ENCODE measurements around the gene CELF2.

The CELF2 gene

DNA sequence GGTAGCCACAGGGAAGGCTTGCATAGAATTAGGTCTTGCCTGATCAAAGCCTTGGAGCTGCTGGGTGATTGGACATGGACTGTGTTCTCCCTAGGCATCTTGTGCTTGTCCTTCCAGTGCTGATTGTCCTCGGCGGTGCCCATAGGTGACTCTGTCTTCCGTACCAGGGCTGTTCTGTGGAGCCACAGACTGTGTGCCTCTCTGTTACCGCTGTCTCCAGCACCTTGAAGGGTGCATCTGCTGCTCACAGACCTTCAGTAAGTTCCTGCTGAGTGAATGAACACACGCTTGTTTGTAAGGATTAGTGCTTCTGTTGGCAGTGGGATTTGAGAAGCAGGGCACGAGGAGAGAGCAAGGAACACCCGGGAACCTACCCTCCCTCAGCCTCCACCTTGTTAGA lies 116.7 kb downstream of the CELF2 start:
- no peaks in the 10 kb centered on the region for H3K27me3 ChIP-seq (ENCODE audit: insufficient read depth, low read length)
- no peak overlapping the region for H2BK120ac ChIP-seq (ENCODE audit: insufficient read depth, low read length, poor library complexity)
- DNase-seq = no peak
- H3K79me1 ChIP-seq (ENCODE audit: low read length) = no peaks in the 10 kb centered on the region
- no peak overlapping the region for H2AFZ ChIP-seq (ENCODE audit: insufficient read depth, low read length, poor library complexity)
- H4K12ac ChIP-seq (ENCODE audit: low read depth, low read length) = no peak overlapping the region
- H3K36me3 ChIP-seq (ENCODE audit: control insufficient read depth in 1 of 2, insufficient read depth in 2 of 2, low read length in 2 of 2) = no peaks in the 10 kb centered on the region
- no peak overlapping the region for H4K8ac ChIP-seq (ENCODE audit: low read depth, low read length)
- no peak overlapping the region for H3K27ac ChIP-seq (ENCODE audit: low read depth, low read length)
- H3K9me3 ChIP-seq (ENCODE audit: insufficient read depth, low read depth, low read length) = no peaks in the 10 kb centered on the region
- no peak overlapping the region for H3K18ac ChIP-seq (ENCODE audit: low read length)
- H3K23ac ChIP-seq (ENCODE audit: low read length) = no peak overlapping the region
- H3K79me2 ChIP-seq (ENCODE audit: control insufficient read depth, insufficient read depth, low read length, poor library complexity) = no peaks in the 10 kb centered on the region
- H3K4me2 ChIP-seq (ENCODE audit: low read length) = no peak overlapping the region
- no peak overlapping the region for H3K4me3 ChIP-seq (ENCODE audit: low read depth, low read length)
- H2BK12ac ChIP-seq (ENCODE audit: low read length) = no peak overlapping the region
- H3K4ac ChIP-seq (ENCODE audit: low read depth, low read length) = no peak overlapping the region
- H4K91ac ChIP-seq (ENCODE audit: low read depth, low read length) = no peak overlapping the region
- H3K9ac ChIP-seq (ENCODE audit: low read length) = no peak overlapping the region
- no peak overlapping the region for H2AK5ac ChIP-seq (ENCODE audit: low read length)
- H3K14ac ChIP-seq (ENCODE audit: low read length) = no peak overlapping the region
- H2BK5ac ChIP-seq (ENCODE audit: low read depth, low read length, poor library complexity) = no peak overlapping the region
- WGBS (ENCODE audit: extremely low coverage, insufficient coverage, insufficient read length) = no CpG with 5 or more reads among the region's 7 CpGs
- H3K4me1 ChIP-seq (ENCODE audit: control insufficient read depth in 1 of 2, insufficient read depth in 2 of 2, low read length in 2 of 2) = peaks cover 3 to 5% of the 10 kb centered on the region in 2 experiments

DNA sequence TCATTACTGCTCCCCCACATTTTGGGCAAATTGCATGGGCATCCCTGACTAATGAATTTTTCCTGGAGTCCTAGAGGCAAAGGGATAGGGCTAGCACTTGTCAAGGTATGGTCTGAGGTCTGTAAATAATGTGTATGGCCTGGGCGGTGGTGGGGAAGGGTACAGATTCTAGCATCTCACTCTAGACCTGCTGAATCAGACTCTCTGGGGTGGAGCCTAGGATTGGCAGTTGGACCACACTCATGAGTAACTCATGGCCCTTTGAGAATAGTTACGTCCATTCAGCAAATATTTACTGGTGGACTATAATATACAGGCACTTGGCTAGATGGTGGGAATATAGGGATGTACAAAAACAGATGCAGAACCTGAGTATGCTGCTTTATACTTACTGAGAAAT lies 118.0 kb downstream of the CELF2 start:
- Histone ChIP-seq H4K8ac (ENCODE audit: low read depth, low read length) (no peak overlapping the region), H3K79me2 (ENCODE audit: control insufficient read depth, insufficient read depth, low read length, poor library complexity) (no peaks in the 10 kb centered on the region), H2AK5ac (ENCODE audit: low read length) (no peak overlapping the region), H3K79me1 (ENCODE audit: low read length) (no peaks in the 10 kb centered on the region), H3K14ac (ENCODE audit: low read length) (no peak overlapping the region), H3K27ac (ENCODE audit: low read depth, low read length) (no peak overlapping the region), H3K36me3 (ENCODE audit: control insufficient read depth in 1 of 2, insufficient read depth in 2 of 2, low read length in 2 of 2) (no peaks in the 10 kb centered on the region), H3K18ac (ENCODE audit: low read length) (no peak overlapping the region), H2BK120ac (ENCODE audit: insufficient read depth, low read length, poor library complexity) (no peak overlapping the region), H3K9ac (ENCODE audit: low read length) (no peak overlapping the region), H4K12ac (ENCODE audit: low read depth, low read length) (no peak overlapping the region), H3K4me2 (ENCODE audit: low read length) (no peak overlapping the region), H3K4ac (ENCODE audit: low read depth, low read length) (no peak overlapping the region), H3K9me3 (ENCODE audit: insufficient read depth, low read depth, low read length) (peaks cover 1% of the 10 kb centered on the region), H2BK5ac (ENCODE audit: low read depth, low read length, poor library complexity) (no peak overlapping the region), H3K23ac (ENCODE audit: low read length) (no peak overlapping the region), H3K4me1 (ENCODE audit: control insufficient read depth in 1 of 2, insufficient read depth in 2 of 2, low read length in 2 of 2) (peaks cover 3 to 5% of the 10 kb centered on the region in 2 experiments), H2AFZ (ENCODE audit: insufficient read depth, low read length, poor library complexity) (no peak overlapping the region), H3K27me3 (ENCODE audit: insufficient read depth, low read length) (no peaks in the 10 kb centered on the region), H4K91ac (ENCODE audit: low read depth, low read length) (no peak overlapping the region), H2BK12ac (ENCODE audit: low read length) (no peak overlapping the region), H3K4me3 (ENCODE audit: low read depth, low read length) (no peak overlapping the region)
- no peak for DNase-seq
- WGBS (ENCODE audit: extremely low coverage, insufficient coverage, insufficient read length) = no CpG with 5 or more reads among the region's 2 CpGs

DNA sequence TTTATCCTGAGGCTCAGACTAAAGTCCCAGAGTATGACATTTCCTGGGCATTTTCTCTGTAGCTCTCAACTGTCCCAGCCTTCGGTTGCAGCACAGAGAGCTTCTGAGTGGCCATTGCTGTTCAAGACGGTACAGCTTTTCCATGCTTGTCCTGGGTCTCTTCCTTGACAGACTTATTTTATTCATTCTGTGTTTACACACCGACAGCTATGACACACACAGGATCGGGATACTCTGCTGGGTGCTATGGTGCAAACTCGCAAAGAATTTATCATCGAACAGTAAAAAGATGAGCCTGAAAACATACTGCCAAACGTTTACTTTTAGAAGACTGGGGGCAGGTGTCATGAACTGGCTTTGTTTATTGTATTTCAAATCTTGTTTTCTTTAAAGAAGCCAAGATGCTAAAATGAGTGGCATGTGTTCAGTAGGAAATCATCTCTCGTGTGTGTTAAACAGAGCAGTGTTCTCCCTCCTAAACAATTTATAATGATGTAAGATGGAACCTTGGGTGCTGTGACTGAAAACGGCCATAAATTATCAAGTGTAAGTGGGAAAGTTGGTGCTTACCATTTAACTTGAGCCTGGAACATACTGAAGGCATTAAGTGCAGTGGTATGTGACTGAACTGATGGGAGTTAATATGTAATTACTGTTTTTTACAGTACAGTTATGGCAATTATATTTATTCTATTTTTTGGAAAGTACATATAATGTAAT lies 120.8 kb downstream of the CELF2 start:
- H3K9me3 ChIP-seq (ENCODE audit: insufficient read depth, low read depth, low read length) = peaks cover 4% of the 10 kb centered on the region
- H4K12ac ChIP-seq (ENCODE audit: low read depth, low read length) = no peak overlapping the region
- no peak for DNase-seq
- peak overlapping the region; percentile 34 for H3K9ac ChIP-seq (ENCODE audit: low read length)
- no peak overlapping the region for H3K4me2 ChIP-seq (ENCODE audit: low read length)
- H3K14ac ChIP-seq (ENCODE audit: low read length) = no peak overlapping the region
- H3K79me1 ChIP-seq (ENCODE audit: low read length) = no peaks in the 10 kb centered on the region
- no peak overlapping the region for H3K4me3 ChIP-seq (ENCODE audit: low read depth, low read length)
- H3K27me3 ChIP-seq (ENCODE audit: insufficient read depth, low read length) = no peaks in the 10 kb centered on the region
- H2AK5ac ChIP-seq (ENCODE audit: low read length) = no peak overlapping the region
- H2BK5ac ChIP-seq (ENCODE audit: low read depth, low read length, poor library complexity) = no peak overlapping the region
- H2BK12ac ChIP-seq (ENCODE audit: low read length) = no peak overlapping the region
- H3K79me2 ChIP-seq (ENCODE audit: control insufficient read depth, insufficient read depth, low read length, poor library complexity) = no peaks in the 10 kb centered on the region
- WGBS (ENCODE audit: extremely low coverage, insufficient coverage, insufficient read length) = no CpG with 5 or more reads among the region's 9 CpGs
- no peak overlapping the region for H3K27ac ChIP-seq (ENCODE audit: low read depth, low read length)
- H3K4ac ChIP-seq (ENCODE audit: low read depth, low read length) = no peak overlapping the region
- H2BK120ac ChIP-seq (ENCODE audit: insufficient read depth, low read length, poor library complexity) = no peak overlapping the region
- H3K36me3 ChIP-seq (ENCODE audit: control insufficient read depth in 1 of 2, insufficient read depth in 2 of 2, low read length in 2 of 2) = no peaks in the 10 kb centered on the region
- H3K23ac ChIP-seq (ENCODE audit: low read length) = no peak overlapping the region
- H3K18ac ChIP-seq (ENCODE audit: low read length) = no peak overlapping the region
- H4K8ac ChIP-seq (ENCODE audit: low read depth, low read length) = no peak overlapping the region
- H4K91ac ChIP-seq (ENCODE audit: low read depth, low read length) = no peak overlapping the region
- no peaks in the 10 kb centered on the region for H3K4me1 ChIP-seq (ENCODE audit: control insufficient read depth in 1 of 2, insufficient read depth in 2 of 2, low read length in 2 of 2)
- no peak overlapping the region for H2AFZ ChIP-seq (ENCODE audit: insufficient read depth, low read length, poor library complexity)

DNA sequence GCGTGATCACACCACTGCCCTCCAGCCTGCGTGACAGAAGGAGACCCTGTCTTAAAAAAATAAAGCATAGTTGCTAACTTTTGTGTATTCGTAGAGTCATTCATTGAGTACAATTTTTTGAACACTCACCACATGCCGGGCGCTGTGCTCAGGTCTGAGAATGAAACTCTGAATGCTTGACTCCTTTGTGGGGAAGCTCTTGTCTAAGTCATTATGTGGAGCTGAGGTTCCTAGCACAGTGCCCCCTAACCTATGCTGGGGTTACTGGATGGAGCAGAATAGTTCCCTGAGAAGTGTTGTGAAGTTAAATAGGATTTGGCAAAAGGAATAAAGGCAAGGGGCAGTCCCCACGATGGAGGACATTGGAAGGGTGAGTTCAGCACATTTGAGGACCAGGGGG lies 123.3 kb downstream of the CELF2 start:
- Histone ChIP-seq H2AK5ac (ENCODE audit: low read length) (no peak overlapping the region), H3K9me3 (ENCODE audit: insufficient read depth, low read depth, low read length) (peaks cover 4% of the 10 kb centered on the region), H3K4me2 (ENCODE audit: low read length) (no peak overlapping the region), H3K27ac (ENCODE audit: low read depth, low read length) (no peak overlapping the region), H3K27me3 (ENCODE audit: insufficient read depth, low read length) (no peaks in the 10 kb centered on the region), H2BK12ac (ENCODE audit: low read length) (peak overlapping the region; percentile 41), H3K79me1 (ENCODE audit: low read length) (no peaks in the 10 kb centered on the region), H2BK120ac (ENCODE audit: insufficient read depth, low read length, poor library complexity) (no peak overlapping the region), H4K8ac (ENCODE audit: low read depth, low read length) (no peak overlapping the region), H3K4ac (ENCODE audit: low read depth, low read length) (no peak overlapping the region), H3K9ac (ENCODE audit: low read length) (no peak overlapping the region), H3K4me3 (ENCODE audit: low read depth, low read length) (no peak overlapping the region), H3K23ac (ENCODE audit: low read length) (no peak overlapping the region), H3K18ac (ENCODE audit: low read length) (no peak overlapping the region), H2BK5ac (ENCODE audit: low read depth, low read length, poor library complexity) (no peak overlapping the region), H2AFZ (ENCODE audit: insufficient read depth, low read length, poor library complexity) (no peak overlapping the region), H3K4me1 (ENCODE audit: control insufficient read depth in 1 of 2, insufficient read depth in 2 of 2, low read length in 2 of 2) (no peaks in the 10 kb centered on the region), H3K14ac (ENCODE audit: low read length) (no peak overlapping the region), H4K12ac (ENCODE audit: low read depth, low read length) (no peak overlapping the region), H3K79me2 (ENCODE audit: control insufficient read depth, insufficient read depth, low read length, poor library complexity) (no peaks in the 10 kb centered on the region), H4K91ac (ENCODE audit: low read depth, low read length) (no peak overlapping the region), H3K36me3 (ENCODE audit: control insufficient read depth in 1 of 2, insufficient read depth in 2 of 2, low read length in 2 of 2) (no peaks in the 10 kb centered on the region)
- WGBS (ENCODE audit: extremely low coverage, insufficient coverage, insufficient read length) = no CpG with 5 or more reads among the region's 6 CpGs
- DNase-seq = no peak

Data from trophoblast cell (in vitro differentiated cells and primary cell).